ENCODE measurements around the gene TOMM40. TPM values are rescaled to one million over a fixed set of nuclear protein-coding genes. Genes with fewer than 3 reads are reported as not detected.

TOMM40 gene
- total and polyA plus RNA-seq, 9 of the 15 experiments (the other 6 are each of a cell fraction or from before 2014, with no cell fraction given): 0.89 to 290 (median 160) TPM

GRCh38 chr19:44905437-44906160 is 14.5 kb downstream of the TOMM40 start, which contains the start of gene APOE (continued):
- TF ChIP-seq ELF4 (CRISPR knock-in tag; IDR thresholded peaks at IDR 0.05) (no peak), POLR2AphosphoS2 (IDR thresholded peaks at IDR 0.05; ENCODE audit: low read length) (no peak), FOXK1 (CRISPR knock-in tag; IDR thresholded peaks at IDR 0.05; ENCODE audit: borderline replicate concordance) (no peak), THAP7 (CRISPR knock-in tag; IDR thresholded peaks at IDR 0.05) (no peak), CXXC5 (CRISPR knock-in tag; IDR thresholded peaks at IDR 0.05) (peak; percentile 11; the same call in 1 of the 2 replicates), GABPB1 (CRISPR knock-in tag; IDR thresholded peaks at IDR 0.05) (0 out of 2 replicates have a peak, but pooled peaks have one; percentile 11), STAT5B (CRISPR knock-in tag; IDR thresholded peaks at IDR 0.05) (no peak), ZFP91 (CRISPR knock-in tag; IDR thresholded peaks at IDR 0.05) (no peak), ZBTB17 (CRISPR knock-in tag; IDR thresholded peaks at IDR 0.05) (0 out of 2 replicates have a peak, but pooled peaks have one; percentile 25), TEAD1 (CRISPR knock-in tag; IDR thresholded peaks at IDR 0.05) (no peak), VEZF1 (CRISPR knock-in tag; IDR thresholded peaks at IDR 0.05) (peak; percentile 89), ZNF583 (CRISPR knock-in tag; IDR thresholded peaks at IDR 0.05) (no peak), ZNF197 (CRISPR knock-in tag; IDR thresholded peaks at IDR 0.05; ENCODE audit: low read depth) (no peak), PHF21A (IDR thresholded peaks at IDR 0.05; ENCODE audit: borderline replicate concordance, low read depth) (no peak), ZNF316 (IDR thresholded peaks at IDR 0.05) (no peak), PTBP1 (IDR thresholded peaks at IDR 0.05; ENCODE audit: low read depth, low read length) (no peak), ZNF449 (CRISPR knock-in tag; IDR thresholded peaks at IDR 0.05) (no peak), ESRRA (IDR thresholded peaks at IDR 0.05; ENCODE audit: borderline replicate concordance, low read depth) (0 out of 2 replicates have a peak, but pooled peaks have one; percentile 29), SPI1 (IDR thresholded peaks at IDR 0.05; ENCODE audit: borderline replicate concordance, low read depth, low read length) (no peak), SUPT5H (IDR thresholded peaks at IDR 0.05) (peak; percentile 54), HNRNPK (IDR thresholded peaks at IDR 0.05; ENCODE audit: low read depth, low read length, poor library complexity, severe bottlenecking) (no peak)

Data from K562 (cell line).